Glutamatergic neuron (in vitro differentiated cells): ENCODE data around the gene GNE. TPM values are rescaled to one million over a fixed set of nuclear protein-coding genes. Genes with fewer than 3 reads are reported as not detected.

Source experiments
- DNase-seq: peaks from one replicate; pipeline ENCODE4 v3.0.0; 2022
- H3K27ac Mint-ChIP-seq: one replicate; pipeline ENCODE4 v1.8.0; 2020; ENCODE audit warnings: mild to moderate bottlenecking, mixed read lengths, inconsistent platforms; ENCODE audit not compliant: unreplicated experiment
- H3K27me3 Mint-ChIP-seq: one replicate; pipeline ENCODE4 v1.8.0; 2020; ENCODE audit warnings: mild to moderate bottlenecking, moderate library complexity, mixed read lengths, inconsistent platforms; ENCODE audit not compliant: unreplicated experiment
- H3K36me3 Mint-ChIP-seq: one replicate; pipeline ENCODE4 v1.8.0; 2020; ENCODE audit warnings: mild to moderate bottlenecking, mixed read lengths, inconsistent platforms; ENCODE audit not compliant: unreplicated experiment
- H3K4me1 Mint-ChIP-seq: one replicate; pipeline ENCODE4 v1.8.0; 2020; ENCODE audit warnings: mild to moderate bottlenecking, low read depth, mixed read lengths, inconsistent platforms; ENCODE audit not compliant: unreplicated experiment
- H3K4me3 Mint-ChIP-seq: one replicate; pipeline ENCODE4 v1.8.0; 2020; ENCODE audit warnings: mild to moderate bottlenecking, mixed read lengths, inconsistent platforms; ENCODE audit not compliant: unreplicated experiment
- H3K9me3 Mint-ChIP-seq: one replicate; pipeline ENCODE4 v1.8.0; 2020; ENCODE audit warnings: mild to moderate bottlenecking, moderate library complexity, mixed read lengths, inconsistent platforms; ENCODE audit not compliant: unreplicated experiment
- total RNA-seq: library from RNA; stranded (reverse); fragmentation: NEBNext Ultra II Directional; extraction: Animal tissue kit (Norgen Biotek cat#: 25700); gene quantifications from one replicate; pipeline ENCODE4 v1.2.1, GENCODE V29; 2021; ENCODE audit not compliant: unreplicated experiment
- TF ChIP-seq, protein P1 (sequence below): fragments of 200-600 bp; sonication (generic); IDR thresholded peaks from one replicate; pipeline ENCODE4 v1.5.0; 2021; ENCODE audit not compliant: partially characterized antibody, unreplicated experiment

Gene GNE
- total RNA-seq, 1 donor from 2014 or later: 29.2 TPM

DNA sequence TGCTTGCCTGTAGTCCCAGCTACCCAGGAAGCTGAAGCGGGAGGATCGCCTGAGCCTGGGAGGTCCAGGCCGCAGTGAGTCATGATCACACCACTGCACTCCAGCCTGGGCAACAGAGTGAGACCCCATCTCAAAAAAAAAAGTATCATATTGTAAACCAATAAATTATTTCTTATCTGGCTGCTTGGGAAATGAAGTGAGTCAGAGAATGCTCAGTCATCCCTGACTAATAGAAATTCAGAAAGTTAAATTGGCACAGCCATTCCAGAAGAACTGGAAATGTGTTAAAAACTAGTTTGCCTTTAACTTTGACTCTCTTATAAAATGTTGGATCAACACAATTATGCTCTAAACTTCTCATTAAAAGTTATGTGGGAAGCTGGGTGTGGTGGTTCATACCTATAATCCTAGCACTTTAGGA, 9.8 kb upstream of the GNE start:
- H3K27ac Mint-ChIP-seq: no peak overlapping the region
- no peak for DNase-seq
- no peak overlapping the region for H3K4me3 Mint-ChIP-seq
- H3K4me1 Mint-ChIP-seq: no peaks in the 10 kb centered on the region
- H3K9me3 Mint-ChIP-seq: peaks cover 2% of the 10 kb centered on the region
- TF ChIP-seq, protein P1, sequence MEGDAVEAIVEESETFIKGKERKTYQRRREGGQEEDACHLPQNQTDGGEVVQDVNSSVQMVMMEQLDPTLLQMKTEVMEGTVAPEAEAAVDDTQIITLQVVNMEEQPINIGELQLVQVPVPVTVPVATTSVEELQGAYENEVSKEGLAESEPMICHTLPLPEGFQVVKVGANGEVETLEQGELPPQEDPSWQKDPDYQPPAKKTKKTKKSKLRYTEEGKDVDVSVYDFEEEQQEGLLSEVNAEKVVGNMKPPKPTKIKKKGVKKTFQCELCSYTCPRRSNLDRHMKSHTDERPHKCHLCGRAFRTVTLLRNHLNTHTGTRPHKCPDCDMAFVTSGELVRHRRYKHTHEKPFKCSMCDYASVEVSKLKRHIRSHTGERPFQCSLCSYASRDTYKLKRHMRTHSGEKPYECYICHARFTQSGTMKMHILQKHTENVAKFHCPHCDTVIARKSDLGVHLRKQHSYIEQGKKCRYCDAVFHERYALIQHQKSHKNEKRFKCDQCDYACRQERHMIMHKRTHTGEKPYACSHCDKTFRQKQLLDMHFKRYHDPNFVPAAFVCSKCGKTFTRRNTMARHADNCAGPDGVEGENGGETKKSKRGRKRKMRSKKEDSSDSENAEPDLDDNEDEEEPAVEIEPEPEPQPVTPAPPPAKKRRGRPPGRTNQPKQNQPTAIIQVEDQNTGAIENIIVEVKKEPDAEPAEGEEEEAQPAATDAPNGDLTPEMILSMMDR: no peak
- no peaks in the 10 kb centered on the region for H3K36me3 Mint-ChIP-seq
- H3K27me3 Mint-ChIP-seq: peaks cover 2% of the 10 kb centered on the region

GRCh38 chr9:36264896-36265295, 6.6 kb upstream of the GNE start:
- peaks cover 2% of the 10 kb centered on the region for H3K9me3 Mint-ChIP-seq
- TF ChIP-seq, protein P1: no peak
- no peak overlapping the region for H3K27ac Mint-ChIP-seq
- H3K4me3 Mint-ChIP-seq: no peak overlapping the region
- no peak for DNase-seq
- no peaks in the 10 kb centered on the region for H3K4me1 Mint-ChIP-seq
- H3K27me3 Mint-ChIP-seq: peaks cover 2% of the 10 kb centered on the region
- peaks cover 5% of the 10 kb centered on the region for H3K36me3 Mint-ChIP-seq

GRCh38 chr9:36263683-36264082, 5.4 kb upstream of the GNE start:
- peaks cover under 1% of the 10 kb centered on the region for H3K4me1 Mint-ChIP-seq
- H3K36me3 Mint-ChIP-seq: peaks cover 7% of the 10 kb centered on the region
- peaks cover 2% of the 10 kb centered on the region for H3K9me3 Mint-ChIP-seq
- H3K27me3 Mint-ChIP-seq: peaks cover 3% of the 10 kb centered on the region
- DNase-seq: no peak
- no peak overlapping the region for H3K4me3 Mint-ChIP-seq
- TF ChIP-seq, protein P1: no peak
- no peak overlapping the region for H3K27ac Mint-ChIP-seq

DNA sequence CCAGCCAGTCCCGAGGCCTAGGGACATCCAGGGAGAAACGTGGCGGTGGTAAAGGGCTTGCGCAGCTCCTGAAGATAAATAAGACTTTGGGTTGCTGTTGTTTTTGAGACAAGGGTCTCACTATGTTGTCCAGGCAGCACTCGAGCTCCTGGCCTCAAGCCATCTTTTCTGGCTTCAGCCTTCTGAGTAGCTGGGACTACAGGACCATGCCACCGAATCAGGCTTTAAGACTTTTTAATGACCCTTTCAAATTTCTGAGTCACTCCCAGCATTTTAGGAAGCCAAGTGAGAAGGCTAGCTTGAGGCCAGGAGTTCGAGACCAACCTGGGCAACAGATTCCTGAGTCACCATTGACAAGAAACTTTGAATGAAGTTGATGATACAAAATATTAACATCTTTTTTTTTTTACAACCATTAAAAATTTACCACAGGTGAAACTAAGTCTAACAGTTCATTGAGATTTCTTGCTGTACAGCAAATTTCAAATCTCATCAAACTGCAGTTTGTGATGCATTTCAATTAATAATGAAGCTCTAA, 817 bp upstream of the GNE start:
- no peak for DNase-seq
- Mint-ChIP-seq H3K27me3 (peaks cover 4% of the 10 kb centered on the region), H3K36me3 (peaks cover 7% of the 10 kb centered on the region), H3K27ac (peak overlapping the region; percentile 90), H3K9me3 (peaks cover 3% of the 10 kb centered on the region), H3K4me3 (peak overlapping the region; percentile 98), H3K4me1 (peaks cover 3% of the 10 kb centered on the region)
- TF ChIP-seq, protein P1: no peak

DNA sequence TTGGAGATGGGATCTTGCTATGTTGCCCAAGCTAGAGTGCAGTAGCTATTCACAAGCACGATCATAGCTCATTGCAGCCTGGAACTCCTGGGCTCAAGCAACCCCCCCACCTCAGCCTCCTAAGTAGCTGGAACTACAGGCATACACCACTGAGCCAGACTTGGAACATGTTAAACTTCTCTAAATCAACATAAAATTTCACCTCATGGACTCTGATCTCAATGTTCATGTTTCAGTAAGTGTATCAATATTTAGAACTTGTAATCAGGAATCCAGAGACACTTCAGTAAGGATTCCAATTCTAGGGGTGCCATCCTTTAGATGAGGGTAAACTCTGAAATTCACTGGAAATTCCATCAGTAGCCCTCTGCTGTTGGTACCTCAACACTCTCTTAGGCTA, 6.8 kb downstream of the GNE start:
- Mint-ChIP-seq H3K9me3 (no peaks in the 10 kb centered on the region), H3K4me3 (no peak overlapping the region), H3K36me3 (no peaks in the 10 kb centered on the region), H3K27me3 (no peaks in the 10 kb centered on the region), H3K4me1 (no peaks in the 10 kb centered on the region), H3K27ac (no peak overlapping the region)
- no peak for DNase-seq
- TF ChIP-seq, protein P1: no peak
